NCI-H1694 (cell line): ENCODE results near the gene PVALEF.

Source experiments
- DNase-seq: peaks from one replicate; lab custom pipeline; 2025; lab: John Stamatoyannopoulos, UW

Gene PVALEF

GRCh38 chr17:81165246-81166032 lies at the start of gene PVALEF:
PVALEF (plus strand) TSS chr17:81165507; CDS start chr17:81181227, 15,720 bp downstream.
- no peak for DNase-seq

GRCh38 chr17:81115749-81116464 lies 49.4 kb upstream of the PVALEF start:
- no peak for DNase-seq

DNA sequence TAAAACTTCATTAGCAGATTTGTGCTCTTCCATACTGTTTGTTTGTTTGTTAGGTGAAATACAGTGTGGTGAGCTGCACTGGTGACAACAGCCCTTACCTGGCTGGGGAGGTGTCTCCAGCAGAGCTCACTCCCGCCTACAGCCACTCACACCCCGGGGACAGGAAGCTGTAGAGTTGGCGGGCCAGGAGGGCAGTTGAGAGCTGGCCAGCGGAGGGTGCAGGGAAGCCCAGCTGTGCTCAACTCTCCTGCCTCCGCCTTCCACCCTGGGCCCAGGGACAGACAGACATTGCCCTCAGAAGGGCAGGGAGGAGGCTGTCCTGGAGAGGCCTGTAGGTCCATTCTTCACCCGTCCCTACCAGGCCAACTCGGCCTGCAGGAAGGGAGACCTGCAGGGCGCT lies 48.6 kb upstream of the PVALEF start:
- no peak for DNase-seq

- no peak for DNase-seq
Measured at GRCh38 chr17:81117672-81118198, 47.6 kb upstream of the PVALEF start.

- DNase-seq, result no peak
Measured at GRCh38 chr17:81118308-81119221, 46.7 kb upstream of the PVALEF start.

GRCh38 chr17:81119223-81120148 lies 45.8 kb upstream of the PVALEF start:
- DNase-seq, result no peak

GRCh38 chr17:81120149-81120484 lies 45.2 kb upstream of the PVALEF start:
- no peak for DNase-seq

DNA sequence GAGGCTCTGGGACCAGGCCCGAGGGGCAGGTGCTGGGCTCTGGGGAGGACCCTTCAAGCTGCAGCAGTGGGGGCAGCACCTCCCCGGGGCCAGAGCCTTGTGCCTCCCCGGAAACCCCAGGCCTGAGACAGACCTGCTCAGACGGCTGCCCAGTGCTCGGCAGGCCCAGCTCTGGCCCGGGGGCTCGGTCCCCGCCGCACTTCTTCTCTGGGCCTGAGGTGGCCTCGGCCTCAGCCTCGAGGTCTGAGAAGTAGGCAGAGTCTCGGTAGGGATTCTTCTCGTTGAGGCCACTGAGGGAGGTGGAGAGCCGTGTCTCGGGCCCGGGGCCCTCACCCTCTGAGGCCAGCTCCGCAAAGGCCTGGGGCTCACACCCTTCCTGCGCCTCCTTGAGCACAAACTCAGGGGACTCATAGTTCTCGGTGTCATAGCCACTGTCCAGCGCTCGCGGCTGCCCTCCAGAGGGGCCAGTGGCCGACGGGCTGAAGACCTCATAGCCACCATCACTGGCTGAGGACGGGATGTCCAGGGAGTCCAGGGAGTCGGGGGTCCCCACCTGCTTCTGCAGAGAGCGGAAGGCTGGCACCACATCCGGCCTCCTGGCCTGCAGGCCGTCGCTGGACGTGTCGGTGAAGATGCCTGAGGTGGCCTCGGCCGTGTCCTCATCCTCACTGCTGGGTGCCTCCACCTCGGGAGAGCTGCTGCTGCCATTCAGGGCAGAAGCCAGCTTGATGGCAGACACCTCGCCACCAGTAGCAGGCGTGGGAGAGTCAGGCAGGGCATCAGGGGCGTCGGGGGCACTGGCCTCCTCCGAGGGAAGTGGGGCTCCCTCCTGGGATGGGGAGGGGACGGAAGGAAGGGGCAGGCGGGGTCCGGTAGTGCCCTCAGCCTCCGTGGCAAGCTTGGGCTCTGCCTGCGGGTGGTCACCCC lies 44.3 kb upstream of the PVALEF start:
- no peak for DNase-seq

- no peak for DNase-seq
Measured at GRCh38 chr17:81121841-81122733, 43.2 kb upstream of the PVALEF start.

- no peak for DNase-seq
Measured at GRCh38 chr17:81123052-81124048, 42.0 kb upstream of the PVALEF start.

GRCh38 chr17:81124377-81124776 lies 40.9 kb upstream of the PVALEF start:
- no peak for DNase-seq

- no peak for DNase-seq
Measured at GRCh38 chr17:81125573-81126081, 39.7 kb upstream of the PVALEF start.

GRCh38 chr17:81126281-81127132 lies 38.8 kb upstream of the PVALEF start:
- DNase-seq, result no peak

DNA sequence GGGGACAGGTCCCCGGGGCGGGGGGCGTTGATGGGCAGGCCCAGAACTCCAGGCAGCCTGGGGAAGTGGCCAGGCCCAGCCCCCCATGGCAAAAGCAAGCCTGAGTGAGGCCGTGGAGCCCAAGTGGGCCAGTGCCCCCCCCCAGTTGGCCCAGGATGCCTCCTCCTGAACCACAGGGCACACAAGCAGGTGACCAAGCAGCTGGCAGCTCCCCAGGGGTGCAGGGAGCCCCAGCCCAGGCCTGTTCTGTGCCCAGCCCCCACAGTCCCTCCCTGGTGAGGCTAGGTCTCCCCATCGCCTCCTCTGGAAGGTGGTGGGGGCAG lies 38.2 kb upstream of the PVALEF start:
- DNase-seq, result no peak

- no peak for DNase-seq
Measured at GRCh38 chr17:81127526-81128177, 37.7 kb upstream of the PVALEF start.

DNA sequence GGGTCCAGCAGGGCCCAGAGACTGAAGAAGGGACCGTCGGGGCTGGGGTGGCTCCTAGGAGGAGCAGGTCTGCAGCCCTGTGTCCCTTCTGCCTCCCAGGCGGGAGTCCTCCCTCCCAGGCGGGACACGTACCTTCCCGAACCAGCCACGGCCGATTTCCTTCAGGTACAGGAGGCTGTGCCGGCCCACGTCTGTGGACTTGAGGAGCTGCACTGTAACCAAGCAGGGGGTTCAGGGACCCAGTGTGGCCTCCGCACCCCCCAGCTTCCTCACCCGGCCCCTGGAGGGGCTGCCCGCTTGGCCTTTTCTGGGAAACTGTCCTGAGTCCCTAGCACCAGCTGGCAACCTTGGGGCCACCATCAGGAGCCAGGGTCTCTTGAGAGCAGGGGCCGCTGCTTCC lies 37.0 kb upstream of the PVALEF start:
- DNase-seq, result no peak
